GM23338 (cell line): ENCODE data around the gene ATP6V0C. TPM values are rescaled to one million over a fixed set of nuclear protein-coding genes. Genes with fewer than 3 reads are reported as not detected.

Experiments
- ATAC-seq: fragments of 200-7000 bp; cut with Tn5 transposase; 3 replicates; pipeline ENCODE4 v1.9.1; 2020
- DNase-seq: peaks from one replicate; pipeline ENCODE4 v3.0.0-alpha.2; 2015; ENCODE audit warnings: low spot score
- H2AFZ ChIP-seq: fragments of 200-600 bp; sonication (generic); 2 replicates; pipeline ENCODE4 v1.8.0; 2016; ENCODE audit warnings: antibody characterized with exemption, mild to moderate bottlenecking, moderate library complexity
- H3F3A ChIP-seq: fragments of 200-600 bp; sonication (generic); replicated peaks from 2 replicates; pipeline ENCODE4 v1.8.0; 2017; ENCODE audit warnings: antibody characterized with exemption, mixed run types, low read depth
- H3K27ac ChIP-seq: fragments of 200-600 bp; sonication (generic); 2 replicates; pipeline ENCODE4 v1.6.1; 2016; ENCODE audit warnings: low read depth
- H3K27me3 ChIP-seq: fragments of 200-600 bp; sonication (generic); 2 replicates; pipeline ENCODE4 v1.8.0; 2016; ENCODE audit warnings: mild to moderate bottlenecking, mixed run types, moderate library complexity; ENCODE audit not compliant: insufficient read depth
- H3K36me3 ChIP-seq: fragments of 200-600 bp; sonication (generic); 2 replicates; pipeline ENCODE4 v1.8.0; 2016; ENCODE audit warnings: mild to moderate bottlenecking; ENCODE audit not compliant: insufficient read depth
- H3K4me1 ChIP-seq: fragments of 200-600 bp; sonication (generic); 2 replicates; pipeline ENCODE4 v1.8.0; 2016; ENCODE audit warnings: mild to moderate bottlenecking, moderate library complexity; ENCODE audit not compliant: insufficient read depth
- H3K4me2 ChIP-seq: fragments of 200-600 bp; sonication (generic); 2 replicates; pipeline ENCODE4 v1.7.1; 2017; ENCODE audit warnings: mixed run types
- H3K4me3 ChIP-seq: fragments of 200-600 bp; sonication (generic); 2 replicates; pipeline ENCODE4 v1.6.1; 2016; ENCODE audit warnings: mixed run types
- H3K79me2 ChIP-seq: fragments of 200-600 bp; sonication (generic); replicated peaks from 2 replicates; pipeline ENCODE4 v1.8.0; 2017; ENCODE audit warnings: mild to moderate bottlenecking; ENCODE audit not compliant: insufficient read depth
- H3K9me2 ChIP-seq: fragments of 200-600 bp; sonication (generic); 2 replicates; pipeline ENCODE4 v1.8.0; 2017; ENCODE audit not compliant: insufficient read depth
- H4K20me1 ChIP-seq: fragments of 200-600 bp; sonication (generic); replicated peaks from 2 replicates; pipeline ENCODE4 v1.8.0; 2017; ENCODE audit warnings: mild to moderate bottlenecking; ENCODE audit not compliant: insufficient read depth
- H3K27ac Mint-ChIP-seq: 2 replicates; pipeline ENCODE4 v1.8.0; 2020; ENCODE audit warnings: inconsistent platforms, mild to moderate bottlenecking, moderate library complexity, mixed read lengths
- H3K27me3 Mint-ChIP-seq: 3 replicates; pipeline ENCODE4 v1.8.0; 2022; ENCODE audit warnings: low read depth, mild to moderate bottlenecking, moderate library complexity, mixed read lengths, inconsistent platforms; ENCODE audit not compliant: insufficient read depth, poor library complexity
- H3K36me3 Mint-ChIP-seq: 3 replicates; pipeline ENCODE4 v1.8.0; 2021; ENCODE audit warnings: low read depth, mild to moderate bottlenecking, inconsistent platforms, moderate library complexity, mixed read lengths
- H3K4me1 Mint-ChIP-seq: 3 replicates; pipeline ENCODE4 v1.8.0; 2020; ENCODE audit warnings: mild to moderate bottlenecking, inconsistent platforms, mixed read lengths
- H3K4me3 Mint-ChIP-seq: 3 replicates; pipeline ENCODE4 v1.8.0; 2021; ENCODE audit warnings: moderate library complexity, mild to moderate bottlenecking, inconsistent platforms, mixed read lengths
- H3K9me3 Mint-ChIP-seq: 3 replicates; pipeline ENCODE4 v1.8.0; 2020; ENCODE audit warnings: moderate library complexity, mild to moderate bottlenecking, inconsistent platforms, mixed read lengths
- EZH2 ChIP-seq: fragments of 200-600 bp; sonication (generic); IDR thresholded peaks from one replicate; pipeline ENCODE4 v1.8.0; 2017; ENCODE audit warnings: antibody characterized with exemption, mild to moderate bottlenecking, low read depth; ENCODE audit not compliant: unreplicated experiment
- POLR2AphosphoS5 ChIP-seq: IDR thresholded peaks from 2 replicates; pipeline ENCODE4 v1.6.1; 2016; ENCODE audit warnings: antibody characterized with exemption, low read depth
- REST ChIP-seq: IDR thresholded peaks from one replicate; pipeline ENCODE4 v1.6.1; 2018; ENCODE audit warnings: antibody characterized with exemption; ENCODE audit not compliant: unreplicated experiment
- polyA plus RNA-seq: library from polyadenylated mRNA; unstranded; fragments of >200 nt; fragmentation: Nextera tagmentation; extraction: Ambion mirVana; gene quantifications from 2 replicates; pipeline ENCODE4 v1.2.1, GENCODE V29; 2016
- total RNA-seq: library from RNA; depleted of rRNA; stranded (reverse); fragments of >200 nt; shearing (Covaris generic); gene quantifications from 2 replicates; pipeline ENCODE4 v1.2.3, GENCODE V29; 2014

ATP6V0C gene
- total and polyA plus RNA-seq, 2 experiments from 2014 or later: 98.2 to 162 TPM

- H3K27me3 ChIP-seq: peaks cover 78% of the 10 kb centered on the region
- no peak overlapping the region for H3K27ac Mint-ChIP-seq
Measured at GRCh38 chr16:2472885-2473445, 40.8 kb upstream of the ATP6V0C start.

DNA sequence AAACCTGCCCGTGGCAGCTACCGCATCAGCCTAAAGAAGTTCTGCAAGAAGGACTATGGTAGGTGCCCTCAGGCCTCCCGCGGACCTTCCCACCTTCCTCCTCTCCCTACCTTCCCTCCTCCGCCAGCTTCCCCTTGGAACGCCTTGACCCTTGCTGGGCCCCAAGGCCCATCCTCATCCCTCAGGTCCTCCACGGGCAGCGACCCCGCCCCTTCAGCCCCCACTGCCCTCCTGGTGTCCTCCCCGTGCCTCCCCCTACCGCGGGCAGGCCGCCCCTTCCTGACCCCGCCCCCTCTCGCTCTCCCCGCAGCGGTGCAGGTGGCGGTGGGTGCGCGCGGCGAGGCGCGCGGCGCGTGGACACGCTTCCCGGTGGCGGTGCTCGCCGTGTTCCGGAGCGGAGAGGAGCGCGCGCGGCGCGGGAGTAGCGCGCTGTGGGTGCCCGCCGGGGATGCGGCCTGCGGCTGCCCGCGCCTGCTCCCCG is 40.3 kb upstream of the ATP6V0C start:
- Histone ChIP-seq H3K4me3 (peak overlapping the region; percentile 50; the same call in 1 of the 2 replicates), H2AFZ (no peak overlapping the region), H3F3A (peaks cover 16% of the 10 kb centered on the region), H3K36me3 (no peaks in the 10 kb centered on the region), H3K27ac (no peak overlapping the region), H3K27me3 (peaks cover 73% of the 10 kb centered on the region), H4K20me1 (peaks cover 25% of the 10 kb centered on the region), H3K4me2 (peak overlapping the region; percentile 60; the same call in 1 of the 2 replicates), H3K9me2 (no peaks in the 10 kb centered on the region), H3K4me1 (peaks cover 23% of the 10 kb centered on the region), H3K79me2 (peaks cover 14% of the 10 kb centered on the region)
- H3K9me3 Mint-ChIP-seq: no peaks in the 10 kb centered on the region
- TF ChIP-seq POLR2AphosphoS5: 0 out of 2 replicates have a peak, but pooled peaks have one; percentile 10
- TF ChIP-seq EZH2: no peak
- H3K27ac Mint-ChIP-seq: no peak overlapping the region
- peak overlapping the region; percentile 66 for H3K4me3 Mint-ChIP-seq
- H3K27me3 Mint-ChIP-seq: peaks cover 53% of the 10 kb centered on the region
- peak; percentile 35 for DNase-seq
- H3K4me1 Mint-ChIP-seq: peaks cover 20% of the 10 kb centered on the region
- no peak for ATAC-seq
- H3K36me3 Mint-ChIP-seq: no peaks in the 10 kb centered on the region; the same call in 2 of the 3 replicates

More at GRCh38 chr16:2472885-2473445, 40.8 kb upstream of the ATP6V0C start:
- TF ChIP-seq REST: no peak
- Histone ChIP-seq H3K4me3 (peak overlapping the region; percentile 50; the same call in 1 of the 2 replicates), H3K9me2 (no peaks in the 10 kb centered on the region), H4K20me1 (peaks cover 22% of the 10 kb centered on the region), H3K36me3 (no peaks in the 10 kb centered on the region), H3K4me1 (peaks cover 23% of the 10 kb centered on the region), H3K79me2 (peaks cover 14% of the 10 kb centered on the region), H3F3A (peaks cover 16% of the 10 kb centered on the region), H2AFZ (no peak overlapping the region), H3K27ac (no peak overlapping the region), H3K4me2 (peak overlapping the region; percentile 60; the same call in 1 of the 2 replicates)
- Mint-ChIP-seq H3K9me3 (no peaks in the 10 kb centered on the region), H3K4me3 (peak overlapping the region; percentile 66), H3K4me1 (peaks cover 20% of the 10 kb centered on the region), H3K27me3 (peaks cover 57% of the 10 kb centered on the region), H3K36me3 (no peaks in the 10 kb centered on the region; the same call in 2 of the 3 replicates)
- ATAC-seq: no peak
- DNase-seq: no peak
